Testis (tissue), 2 donors: Measurements from ENCODE around the gene ADSL.

Experiments used
- CTCF ChIP-seq, 3 experiments: fragments of 450-650 bp in 2 of 3; fragments of 200-600 bp in 1 of 3; sonication (generic) in 1 of 3; IDR thresholded peaks; one replicate each; pipeline ENCODE4 v1.5.1; 2016 to 2019; ENCODE audit warnings: antibody characterized with exemption in 3 of 3, mild to moderate bottlenecking in 2 of 3, moderate library complexity in 1 of 3
- POLR2A ChIP-seq: fragments of 450-650 bp; IDR thresholded peaks from one replicate; pipeline ENCODE4 v1.6.1; 2017; ENCODE audit warnings: antibody characterized with exemption, mild to moderate bottlenecking, moderate library complexity

- no peak for TF ChIP-seq CTCF (IDR thresholded peaks at IDR 0.05)
- TF ChIP-seq POLR2A: no peak
Observed at GRCh38 chr22:40409613-40410113, 63.4 kb downstream of the ADSL start.
